ENCODE data around the gene SOX21. TPM values are rescaled to one million over a fixed set of nuclear protein-coding genes. Genes with fewer than 3 reads are reported as not detected.

SOX21 gene
- polyA plus RNA-seq, 2 of the 4 experiments (the other 2 are of a cell fraction), result 0.62 to 6.9 TPM

GRCh38 chr13:94664889-94665288 lies 47.5 kb downstream of the SOX21 start:
- Histone ChIP-seq H3K27ac (no peak overlapping the region), H3K9me3 (no peaks in the 10 kb centered on the region), H3K4me1 (no peaks in the 10 kb centered on the region), H3K4me2 (no peak overlapping the region), H3K4me3 (no peak overlapping the region)
- ChIA-PET POLR2A (no interaction called here), CTCF (interaction anchor here (0.6 to 4.2 kb wide), 3 partner anchors 10 to 739 kb away, joined by 3 to 17 read pairs (median 3); no protein-coding TSS in a partner anchor)
- WGBS (ENCODE audit: missing lambda C conversion rate), result 47% methylated on average over 7 of the region's 7 CpGs
- FAIRE-seq, result no peak
- ATAC-seq, result no peak
- TF ChIP-seq USF2 (IDR thresholded peaks at IDR 0.05) (no peak), PHF8 (IDR thresholded peaks at IDR 0.05; ENCODE audit: borderline replicate concordance, low read depth) (no peak), CEBPB (IDR thresholded peaks at IDR 0.05) (no peak), HDAC2 (IDR thresholded peaks at IDR 0.05) (no peak)
- no peak for DNase-seq (ENCODE audit: low read depth in 1 of 2, low spot score in 1 of 2)

- ATAC-seq (no peak), FAIRE-seq (no peak), DNase-seq (ENCODE audit: low read depth in 1 of 2, low spot score in 1 of 2) (no peak)
- 80% methylated on average over 12 of the region's 12 CpGs for WGBS (ENCODE audit: missing lambda C conversion rate)
- Histone ChIP-seq H3K4me3 (no peak overlapping the region), H3K27ac (no peak overlapping the region), H3K4me1 (0 out of 3 replicates have a peak, but pooled peaks cover under 1% of the 10 kb centered on the region), H3K4me2 (no peak overlapping the region), H3K9me3 (no peaks in the 10 kb centered on the region)
- ChIA-PET CTCF (interaction anchor here (1.1 to 4.2 kb wide), 4 partner anchors 10 to 42 kb away, joined by 4 to 17 read pairs (median 9); no protein-coding TSS in a partner anchor), POLR2A (no interaction called here)
- TF ChIP-seq EHMT2 (IDR thresholded peaks at IDR 0.05; ENCODE audit: low read depth) (no peak), MYC (IDR thresholded peaks at IDR 0.05; ENCODE audit: borderline replicate concordance, low read length) (no peak), POLR2AphosphoS2 (conservative IDR thresholded peaks at IDR 0.05; ENCODE audit: low read length) (no peak), HES2 (IDR thresholded peaks at IDR 0.05) (no peak), HOXB13 (CRISPR knock-in tag; IDR thresholded peaks at IDR 0.05; ENCODE audit: low read depth) (no peak), CTCF (IDR thresholded peaks at IDR 0.05) (no peak), JUN (IDR thresholded peaks at IDR 0.05) (no peak), BCL3 (IDR thresholded peaks at IDR 0.05) (no peak), USF2 (IDR thresholded peaks at IDR 0.05) (no peak)
Measured at GRCh38 chr13:94662274-94662945, 49.9 kb downstream of the SOX21 start.

GRCh38 chr13:94661406-94661805 lies 50.9 kb downstream of the SOX21 start:
- TF ChIP-seq TP53 (CRISPR knock-in tag; IDR thresholded peaks at IDR 0.05) (no peak), BHLHE40 (IDR thresholded peaks at IDR 0.05; ENCODE audit: low read depth, low read length) (no peak), POLR2A (IDR thresholded peaks at IDR 0.05; ENCODE audit: low read length) (no peak), MYC (IDR thresholded peaks at IDR 0.05; ENCODE audit: borderline replicate concordance, low read length) (no peak), CHD4 (IDR thresholded peaks at IDR 0.05; ENCODE audit: borderline replicate concordance) (no peak), PHF8 (IDR thresholded peaks at IDR 0.05; ENCODE audit: borderline replicate concordance, low read depth) (no peak), POLR2AphosphoS2 (conservative IDR thresholded peaks at IDR 0.05; ENCODE audit: low read length) (no peak), JUN (IDR thresholded peaks at IDR 0.05) (no peak), FOSL2 (IDR thresholded peaks at IDR 0.05) (no peak), FOSL2 (CRISPR knock-in tag; IDR thresholded peaks at IDR 0.05) (no peak), ZFP36 (IDR thresholded peaks at IDR 0.05; ENCODE audit: borderline replicate concordance, partially characterized antibody) (no peak), ZC3H11A (IDR thresholded peaks at IDR 0.05) (no peak), EHF (CRISPR knock-in tag; IDR thresholded peaks at IDR 0.05) (no peak)
- TF ChIP-seq, protein P1, sequence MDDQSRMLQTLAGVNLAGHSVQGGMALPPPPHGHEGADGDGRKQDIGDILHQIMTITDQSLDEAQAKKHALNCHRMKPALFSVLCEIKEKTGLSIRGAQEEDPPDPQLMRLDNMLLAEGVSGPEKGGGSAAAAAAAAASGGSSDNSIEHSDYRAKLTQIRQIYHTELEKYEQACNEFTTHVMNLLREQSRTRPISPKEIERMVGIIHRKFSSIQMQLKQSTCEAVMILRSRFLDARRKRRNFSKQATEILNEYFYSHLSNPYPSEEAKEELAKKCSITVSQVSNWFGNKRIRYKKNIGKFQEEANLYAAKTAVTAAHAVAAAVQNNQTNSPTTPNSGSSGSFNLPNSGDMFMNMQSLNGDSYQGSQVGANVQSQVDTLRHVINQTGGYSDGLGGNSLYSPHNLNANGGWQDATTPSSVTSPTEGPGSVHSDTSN (IDR thresholded peaks at IDR 0.05), result no peak
- WGBS (ENCODE audit: missing lambda C conversion rate), result 63% methylated on average over 5 of the region's 5 CpGs
- FAIRE-seq (no peak), ATAC-seq (no peak), DNase-seq (ENCODE audit: low read depth in 1 of 2, low spot score in 1 of 2) (no peak)
- H3K4me1 ChIP-seq, result peaks cover 10% of the 10 kb centered on the region; the same call in 2 of the 3 replicates
- no peak overlapping the region for H3K4me2 ChIP-seq
- ChIA-PET POLR2A (interaction anchor here (1.1 kb wide), 1 partner anchor 307 kb away, joined by 4 read pairs; no protein-coding TSS in a partner anchor), CTCF (interaction anchor here (0.8 to 3.2 kb wide), 13 partner anchors 11 to 743 kb away, joined by 3 to 14 read pairs (median 4); no protein-coding TSS in a partner anchor)
- H3K27ac ChIP-seq, result no peak overlapping the region
- H3K4me3 ChIP-seq, result no peak overlapping the region
- no peaks in the 10 kb centered on the region for H3K9me3 ChIP-seq

All from A549 (cell line).